ENCODE results near the gene KLF17.

The KLF17 gene

GRCh38 chr1:44157903-44158302, 39.3 kb downstream of the KLF17 start:
- no peak for DNase-seq

- no peak for DNase-seq
These were observed 40.2 kb downstream of the KLF17 start for GRCh38 chr1:44158871-44159270.

GRCh38 chr1:44161546-44161945, 42.9 kb downstream of the KLF17 start:
- no peak for DNase-seq

GRCh38 chr1:44168520-44169098, 50.0 kb downstream of the KLF17 start:
- DNase-seq = no peak

- DNase-seq = no peak
These were observed 51.7 kb downstream of the KLF17 start for GRCh38 chr1:44170281-44170823.

GRCh38 chr1:44174630-44175029, 56.0 kb downstream of the KLF17 start:
- no peak for DNase-seq
